Measurements from ENCODE around the gene HOXC9.

DNA sequence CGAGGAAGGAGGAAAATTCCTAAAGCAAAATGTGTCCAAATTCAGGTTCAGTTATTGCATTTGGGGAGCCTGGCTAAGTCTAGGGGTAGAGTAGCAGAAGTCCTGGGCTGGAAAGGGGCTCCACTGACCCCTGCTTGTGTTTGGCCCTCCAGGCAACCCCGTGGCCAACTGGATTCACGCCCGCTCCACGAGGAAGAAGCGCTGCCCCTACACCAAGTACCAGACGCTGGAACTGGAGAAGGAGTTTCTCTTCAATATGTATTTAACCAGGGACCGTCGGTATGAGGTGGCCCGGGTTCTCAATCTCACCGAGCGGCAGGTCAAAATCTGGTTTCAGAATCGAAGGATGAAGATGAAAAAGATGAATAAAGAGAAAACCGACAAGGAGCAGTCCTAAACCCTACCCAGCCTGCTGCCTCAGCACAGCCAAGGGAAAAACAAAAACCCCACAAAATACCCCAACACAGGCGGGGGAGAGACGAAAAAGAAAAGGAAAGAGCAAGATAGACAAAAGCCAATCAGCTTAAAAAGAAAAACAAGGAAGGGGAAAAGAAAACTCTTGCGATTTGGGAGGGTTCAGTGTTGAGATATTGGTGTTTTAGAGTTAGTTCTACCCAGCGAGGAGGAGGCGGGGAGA lies 2.4 kb downstream of the HOXC9 start:
- TF ChIP-seq POLR2A (IDR thresholded peaks at IDR 0.05; ENCODE audit: borderline replicate concordance, extremely low read depth, insufficient read depth, insufficient read length) (no peak), EZH2 (IDR thresholded peaks at IDR 0.05) (no peak), EGR1 (IDR thresholded peaks at IDR 0.05; ENCODE audit: low read depth) (no peak), POLR2AphosphoS5 (IDR thresholded peaks at IDR 0.05; ENCODE audit: low read depth, low read length) (no peak)
- TF ChIP-seq, protein P1, sequence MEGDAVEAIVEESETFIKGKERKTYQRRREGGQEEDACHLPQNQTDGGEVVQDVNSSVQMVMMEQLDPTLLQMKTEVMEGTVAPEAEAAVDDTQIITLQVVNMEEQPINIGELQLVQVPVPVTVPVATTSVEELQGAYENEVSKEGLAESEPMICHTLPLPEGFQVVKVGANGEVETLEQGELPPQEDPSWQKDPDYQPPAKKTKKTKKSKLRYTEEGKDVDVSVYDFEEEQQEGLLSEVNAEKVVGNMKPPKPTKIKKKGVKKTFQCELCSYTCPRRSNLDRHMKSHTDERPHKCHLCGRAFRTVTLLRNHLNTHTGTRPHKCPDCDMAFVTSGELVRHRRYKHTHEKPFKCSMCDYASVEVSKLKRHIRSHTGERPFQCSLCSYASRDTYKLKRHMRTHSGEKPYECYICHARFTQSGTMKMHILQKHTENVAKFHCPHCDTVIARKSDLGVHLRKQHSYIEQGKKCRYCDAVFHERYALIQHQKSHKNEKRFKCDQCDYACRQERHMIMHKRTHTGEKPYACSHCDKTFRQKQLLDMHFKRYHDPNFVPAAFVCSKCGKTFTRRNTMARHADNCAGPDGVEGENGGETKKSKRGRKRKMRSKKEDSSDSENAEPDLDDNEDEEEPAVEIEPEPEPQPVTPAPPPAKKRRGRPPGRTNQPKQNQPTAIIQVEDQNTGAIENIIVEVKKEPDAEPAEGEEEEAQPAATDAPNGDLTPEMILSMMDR (IDR thresholded peaks at IDR 0.05 in 2 of 3, conservative IDR thresholded peaks at IDR 0.05 in 1 of 3; ENCODE audit: borderline replicate concordance in 1 of 3, insufficient read depth in 1 of 3, low read depth in 2 of 3, low read length in 2 of 3) = no peak

All from HCT116 (cell line).